Fibroblast of upper back skin (primary cell): ENCODE results near the gene NR6A1.

Experiments used
- DNase-seq: peaks from one replicate; pipeline ENCODE4 v3.0.0-alpha.2; 2013

NR6A1 gene

DNA sequence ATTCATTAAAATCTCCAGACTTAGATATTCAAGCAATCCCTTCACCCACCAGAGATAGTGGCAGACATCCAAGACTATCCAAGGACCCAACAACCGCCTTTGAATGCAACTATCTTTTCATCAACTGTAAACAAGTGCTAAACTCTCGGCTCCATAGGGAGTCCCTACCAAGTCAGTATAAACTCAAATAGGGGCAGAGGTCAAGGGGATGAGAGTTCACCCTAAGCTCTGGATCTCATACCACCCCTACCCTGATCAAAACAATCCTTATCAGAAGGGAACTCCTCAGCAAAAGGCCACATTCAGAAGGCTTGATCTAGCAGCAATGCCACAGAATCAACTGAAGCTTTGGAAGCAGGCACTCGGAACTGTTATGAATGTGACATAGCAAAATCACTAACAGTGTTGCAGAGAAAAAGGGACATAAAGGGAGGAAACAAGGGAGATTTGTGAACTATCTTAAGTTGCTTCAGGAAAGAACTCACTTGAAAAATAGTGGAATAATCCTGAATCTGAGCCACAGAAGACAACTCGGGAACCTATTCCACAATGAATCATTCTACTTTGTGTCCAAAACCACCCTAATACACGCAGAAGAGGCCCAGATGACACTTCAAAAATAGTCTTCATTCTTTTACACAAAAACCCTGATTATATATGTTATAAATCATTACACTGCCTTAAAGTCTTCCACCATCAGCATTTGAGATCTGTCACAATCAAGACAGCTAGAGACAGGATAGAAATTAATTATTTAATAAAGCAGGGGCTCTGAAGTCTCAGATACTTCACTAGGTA is 49.8 kb downstream of the NR6A1 start:
- peak; percentile 83 for DNase-seq

- DNase-seq = no peak
Measured at GRCh38 chr9:124720429-124721108, 50.5 kb downstream of the NR6A1 start.

DNA sequence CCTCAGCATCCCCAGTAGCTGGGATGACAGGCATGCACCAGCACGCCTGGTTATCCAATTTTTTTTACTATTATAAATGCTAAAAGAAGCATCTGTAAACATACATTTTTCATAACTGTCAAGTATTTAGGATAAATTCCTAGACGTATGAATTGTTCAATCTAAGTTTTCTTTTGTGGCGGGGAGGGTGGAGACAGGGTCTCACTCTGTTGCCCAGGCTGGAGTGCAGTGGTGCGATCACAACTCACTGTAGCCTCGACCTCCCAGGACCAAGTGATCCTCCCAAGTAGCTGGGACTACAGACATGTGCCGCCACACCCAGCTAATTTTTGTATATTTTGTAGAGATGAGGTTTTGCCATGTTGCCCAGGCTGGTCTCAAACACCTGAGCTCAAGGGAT is 52.2 kb downstream of the NR6A1 start:
- DNase-seq = no peak

DNA sequence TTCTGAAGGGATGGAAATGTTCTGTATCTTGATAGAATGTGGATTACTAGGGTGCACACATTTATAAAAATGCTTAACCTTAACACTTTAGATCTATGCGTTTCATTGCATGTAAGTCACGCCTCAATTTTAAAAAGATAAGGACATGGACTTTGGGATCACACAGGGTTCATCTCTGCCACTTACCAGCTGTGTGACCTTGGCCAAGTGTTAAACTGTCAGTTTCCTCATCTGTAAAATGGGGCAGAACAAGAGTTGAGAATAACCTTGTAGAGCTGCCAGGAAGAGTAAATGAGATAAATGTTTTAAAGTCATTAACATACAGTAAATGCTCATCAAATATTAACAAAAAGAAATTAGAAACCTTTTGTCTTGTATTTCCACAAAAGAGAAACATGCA is 53.5 kb downstream of the NR6A1 start:
- DNase-seq = no peak

GRCh38 chr9:124716808-124717207 is 54.3 kb downstream of the NR6A1 start:
- DNase-seq = no peak

DNA sequence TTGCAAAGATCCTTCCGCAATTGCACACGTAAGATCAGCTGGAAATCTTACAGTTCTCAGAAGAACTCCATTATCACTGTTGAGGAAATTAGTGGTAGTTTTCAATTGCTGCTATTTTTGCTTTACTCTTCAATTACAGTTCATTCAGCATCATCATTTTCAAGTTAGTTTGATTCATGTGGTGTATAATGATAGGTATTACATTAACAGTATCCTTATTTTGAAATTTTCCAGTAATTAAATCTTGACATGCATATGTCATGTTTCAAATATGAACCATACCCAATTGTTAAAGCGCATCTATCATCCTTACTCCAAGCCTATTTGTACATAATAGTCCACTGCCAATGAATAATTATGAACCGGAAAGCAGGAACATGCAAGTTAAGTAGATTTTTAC is 60.3 kb downstream of the NR6A1 start:
- DNase-seq = no peak

- no peak for DNase-seq
Measured at GRCh38 chr9:124709292-124709690, 61.8 kb downstream of the NR6A1 start.

GRCh38 chr9:124708633-124709291 is 62.3 kb downstream of the NR6A1 start:
- peak; percentile 61 for DNase-seq

DNA sequence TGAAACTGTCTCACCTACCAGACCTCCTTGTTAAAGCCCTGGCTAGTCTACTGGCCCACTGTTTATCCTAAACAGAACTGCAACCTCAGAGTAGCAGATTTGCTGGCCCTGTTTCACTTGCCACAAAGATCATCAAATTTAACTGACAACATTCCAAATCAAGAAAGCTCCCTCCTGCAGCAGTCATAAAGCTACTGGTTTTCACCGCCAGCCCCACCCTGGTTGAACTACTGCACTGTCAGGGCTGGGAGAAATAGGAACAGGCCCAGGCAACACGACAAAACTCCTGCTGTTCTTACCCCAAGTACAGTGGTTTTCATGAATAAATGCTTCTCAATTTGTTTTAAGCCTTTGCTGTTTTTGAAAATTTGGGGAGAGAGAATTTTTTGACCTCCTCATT is 63.0 kb downstream of the NR6A1 start:
- no peak for DNase-seq

DNA sequence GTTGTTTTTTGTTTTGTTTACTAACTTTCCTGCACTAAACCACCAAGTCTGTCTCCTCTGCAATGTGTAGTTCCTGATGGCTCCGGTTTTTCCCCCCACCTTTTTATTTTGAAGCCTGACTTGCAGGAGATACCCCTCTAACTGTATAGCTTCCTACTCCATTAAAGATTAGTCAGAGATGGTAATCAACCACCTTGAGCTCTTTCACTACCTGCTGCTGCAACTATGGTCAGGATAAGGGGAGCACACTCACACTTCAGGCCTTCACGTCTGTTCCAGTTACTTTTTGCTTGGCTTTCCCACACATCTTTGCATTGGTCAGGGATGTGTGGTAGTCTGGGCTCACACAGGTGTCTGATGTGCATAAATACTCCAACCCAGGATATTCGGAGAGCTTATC is 63.4 kb downstream of the NR6A1 start:
- DNase-seq = no peak

DNA sequence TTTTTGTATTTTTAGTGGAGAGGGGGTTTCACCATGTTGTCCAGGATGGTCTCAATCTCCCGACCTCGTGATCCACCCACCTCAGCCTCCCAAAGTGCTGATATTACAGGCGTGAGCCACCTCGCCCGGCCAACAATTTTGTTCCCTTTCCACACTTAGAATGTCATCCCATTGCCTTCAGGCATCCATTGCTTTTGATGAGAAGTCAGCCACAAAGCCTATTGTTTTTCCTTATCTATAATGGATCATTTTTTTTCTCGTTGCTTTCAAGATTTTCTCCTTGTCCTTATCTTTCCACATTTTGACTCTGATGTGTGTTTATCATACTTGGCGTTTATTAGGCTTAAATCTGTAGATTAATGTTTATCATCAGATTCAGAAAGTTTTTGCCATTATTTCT is 64.4 kb downstream of the NR6A1 start:
- no peak for DNase-seq

DNA sequence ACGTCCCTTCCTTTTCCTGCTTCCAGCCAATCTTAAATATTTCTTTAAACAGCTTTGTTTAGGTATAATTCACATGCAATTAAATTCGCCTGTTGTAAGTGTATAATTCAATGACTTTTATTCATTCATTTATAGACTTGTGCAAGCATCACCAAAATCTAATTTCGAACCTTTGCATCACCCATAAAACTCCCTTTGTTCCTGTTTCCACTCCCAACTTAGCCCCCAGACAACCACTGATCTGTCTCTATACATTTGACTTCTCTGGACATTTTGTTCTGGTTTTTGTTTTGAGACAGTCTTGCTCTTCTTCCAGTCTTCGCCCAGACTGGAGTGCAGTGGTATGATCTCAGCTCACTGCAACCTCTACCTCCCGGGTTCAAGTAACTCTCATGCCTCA is 71.5 kb downstream of the NR6A1 start:
- DNase-seq = no peak

DNA sequence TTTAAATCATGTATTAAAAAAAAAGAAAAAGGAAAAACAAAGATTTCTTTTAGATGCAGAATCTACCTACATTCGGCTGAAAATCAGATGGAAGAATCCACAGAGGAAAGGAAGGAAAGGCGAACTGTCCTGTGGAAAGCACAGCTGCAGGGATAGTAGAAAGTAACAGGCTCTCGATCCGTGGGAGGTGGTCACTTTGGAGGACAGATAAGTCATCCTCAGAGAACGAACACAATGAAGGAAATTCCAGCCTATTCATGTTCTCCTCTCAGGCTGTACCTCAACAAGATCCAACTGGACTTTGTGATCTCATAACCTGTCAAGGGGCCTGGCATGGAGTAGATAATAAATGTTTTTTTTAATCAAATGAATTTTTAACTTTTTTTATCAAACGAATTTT is 72.8 kb downstream of the NR6A1 start:
- DNase-seq = peak; percentile 36

DNA sequence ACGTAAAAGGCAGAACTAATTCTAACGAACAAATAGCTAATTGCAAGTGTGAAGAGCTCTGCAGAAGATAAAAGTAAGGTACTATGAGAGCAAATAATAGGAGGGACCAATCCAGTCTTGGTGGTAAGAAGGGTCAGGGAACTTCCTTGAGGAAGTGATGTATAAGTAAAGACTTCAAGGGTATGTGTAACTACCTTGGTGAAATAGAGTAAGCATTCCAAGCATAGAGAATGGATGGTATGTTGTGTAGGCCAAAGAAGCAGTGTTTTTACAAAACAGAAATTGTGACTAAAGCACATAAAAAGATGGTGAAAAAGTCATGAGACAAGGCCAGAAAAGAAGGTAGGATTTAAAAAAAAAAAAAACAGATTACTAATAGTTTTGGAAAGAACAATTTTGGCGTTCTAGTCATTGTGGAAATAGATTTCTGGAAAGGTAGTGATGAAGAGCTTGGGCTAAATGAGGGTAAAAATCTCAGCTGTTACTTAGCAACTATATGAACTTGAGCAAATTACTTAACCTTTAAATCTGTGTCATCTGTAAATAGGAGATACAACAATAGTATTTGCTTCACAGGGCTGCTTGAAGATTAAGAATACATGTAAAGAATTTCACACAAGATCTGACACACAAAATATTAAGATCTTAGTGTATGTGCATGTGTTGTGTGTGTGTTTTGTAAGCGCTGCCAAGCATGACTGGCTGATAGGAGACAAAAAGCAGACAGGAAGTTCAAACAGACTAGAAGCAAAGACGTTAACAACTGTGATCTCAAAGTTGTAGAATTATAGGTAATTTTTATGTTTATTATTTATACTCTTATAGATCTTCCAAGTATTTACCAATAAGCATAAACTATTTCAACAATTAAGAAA is 73.5 kb downstream of the NR6A1 start:
- DNase-seq = peak; percentile 60

GRCh38 chr9:124696101-124696500 is 75.0 kb downstream of the NR6A1 start:
- DNase-seq = peak; percentile 59

- peak; percentile 57 for DNase-seq
Measured at GRCh38 chr9:124695280-124695890, 75.7 kb downstream of the NR6A1 start.

DNA sequence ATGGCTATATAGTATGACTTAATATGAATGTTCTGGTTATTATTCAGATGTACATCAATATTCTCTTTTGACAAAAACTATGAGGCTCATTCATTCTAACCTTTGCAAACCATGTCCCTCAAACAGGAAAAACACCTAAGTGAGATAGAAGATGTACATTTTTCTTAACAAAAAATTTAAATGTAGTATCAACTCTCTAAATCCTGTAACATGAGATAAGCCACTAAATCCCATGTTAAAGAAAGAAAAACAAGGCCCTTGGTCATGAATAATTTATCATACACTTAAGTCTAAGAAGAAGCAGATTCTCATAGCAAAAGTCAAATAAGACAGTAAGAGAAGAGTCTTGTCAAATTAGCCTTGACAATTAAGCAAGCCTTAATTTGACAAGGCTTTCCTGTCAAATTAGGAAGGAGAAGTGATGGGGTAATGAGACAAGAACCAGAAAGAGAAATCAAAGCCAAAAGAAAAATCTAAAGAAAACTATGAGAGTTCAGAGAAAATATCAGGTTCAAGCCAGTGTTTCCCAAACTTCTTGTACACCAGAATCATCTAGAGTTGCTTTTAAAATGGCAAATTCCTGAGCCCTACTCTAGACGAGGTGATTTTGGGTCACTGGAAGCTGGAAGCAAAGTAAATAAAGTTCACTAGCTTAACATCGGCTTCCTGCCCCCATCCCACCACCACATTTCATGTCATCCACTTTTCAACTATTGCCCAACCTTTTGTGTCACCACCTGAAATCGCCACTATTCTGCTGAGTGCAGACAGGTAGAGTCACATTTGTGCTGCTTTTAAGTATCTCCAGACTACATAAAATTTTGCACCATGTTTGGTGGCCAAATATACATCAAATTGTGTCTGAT is 76.5 kb downstream of the NR6A1 start:
- no peak for DNase-seq

DNA sequence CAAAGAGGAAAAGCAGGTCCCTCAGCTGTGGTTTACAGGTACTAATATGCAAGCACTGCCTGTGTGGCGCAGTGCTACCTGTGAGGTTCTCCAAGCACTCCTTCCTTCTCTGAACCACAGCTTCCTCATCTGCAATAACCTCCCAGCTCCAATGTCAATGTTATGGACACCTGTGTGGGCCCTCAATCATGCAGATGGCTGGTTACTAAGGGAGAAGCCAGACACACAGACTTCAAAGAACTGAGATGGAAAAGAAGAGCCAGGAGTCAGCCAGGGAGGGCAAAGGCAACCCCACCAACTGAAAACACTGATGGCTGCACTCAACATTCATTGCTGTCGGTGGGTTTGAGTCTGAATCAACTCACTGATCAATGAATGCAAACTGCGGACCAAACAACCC is 77.7 kb downstream of the NR6A1 start:
- no peak for DNase-seq

- no peak for DNase-seq
Measured at GRCh38 chr9:124688238-124688904, 82.7 kb downstream of the NR6A1 start.

DNA sequence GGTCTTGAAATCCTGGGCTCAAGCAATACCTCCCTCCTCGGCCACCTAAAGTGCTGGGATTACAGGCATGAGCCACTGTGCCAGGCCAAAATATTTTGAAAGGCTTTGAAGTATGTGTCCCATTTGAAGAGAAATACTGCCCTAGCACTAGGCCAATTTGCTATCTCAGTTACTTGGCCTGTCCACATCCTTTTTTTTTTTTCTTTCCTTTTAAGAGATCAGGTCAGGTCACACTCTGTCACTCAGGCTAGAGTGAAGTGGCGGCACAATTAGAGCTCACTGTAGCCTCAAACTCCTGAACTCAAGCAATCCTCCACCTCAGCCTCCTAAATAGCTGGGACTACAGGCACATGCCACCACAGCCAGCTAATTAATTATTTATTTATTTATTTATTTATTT is 84.2 kb downstream of the NR6A1 start:
- no peak for DNase-seq

GRCh38 chr9:124685217-124685616 is 85.9 kb downstream of the NR6A1 start:
- no peak for DNase-seq
